ENCODE results near the gene NME5.
A peak's percentile ranks its signal among the peaks of the same experiment; 100 is the strongest.

- TF ChIP-seq CTCF (conservative IDR thresholded peaks at IDR 0.05 in 1 of 2, IDR thresholded peaks at IDR 0.05 in 1 of 2; ENCODE audit: extremely low read depth in 1 of 2, insufficient read depth in 1 of 2, low read depth in 1 of 2, low read length in 2 of 2) (peak; percentile 59 to 79), EZH2 (IDR thresholded peaks at IDR 0.05; ENCODE audit: borderline replicate concordance, low read length) (no peak)
Observed at GRCh38 chr5:138180183-138180782, 41.1 kb upstream of the NME5 start.
